Endodermal cell (in vitro differentiated cells): ENCODE measurements around the gene IL26. TPM values are rescaled to one million over a fixed set of nuclear protein-coding genes. Genes with fewer than 3 reads are reported as not detected.

Source experiments
- DNase-seq: peaks from one replicate; pipeline ENCODE4 v3.0.0-alpha.2; 2017
- H3K27ac ChIP-seq: 2 replicates; pipeline ENCODE4 v1.5.1; 2013; ENCODE audit warnings: mild to moderate bottlenecking, low read depth, low read length, moderate library complexity
- H3K27me3 ChIP-seq: 2 replicates; pipeline ENCODE4 v1.6.1; 2013; ENCODE audit warnings: mild to moderate bottlenecking, low read length, moderate library complexity; ENCODE audit not compliant: insufficient read depth, control insufficient read depth, poor library complexity, severe bottlenecking
- H3K36me3 ChIP-seq: 2 replicates; pipeline ENCODE4 v1.7.0; 2013; ENCODE audit warnings: mild to moderate bottlenecking, low read length, moderate library complexity; ENCODE audit not compliant: control insufficient read depth, insufficient read depth
- H3K4me1 ChIP-seq: one replicate; pipeline ENCODE4 v1.7.0; 2013; ENCODE audit warnings: low read length; ENCODE audit not compliant: control insufficient read depth, insufficient read depth
- H3K4me3 ChIP-seq: 2 replicates; pipeline ENCODE4 v1.5.1; 2013; ENCODE audit warnings: mild to moderate bottlenecking, low read length, moderate library complexity
- H3K9ac ChIP-seq: 2 replicates; pipeline ENCODE4 v1.6.1; 2013; ENCODE audit warnings: mild to moderate bottlenecking, low read length, moderate library complexity; ENCODE audit not compliant: poor library complexity, severe bottlenecking; ENCODE audit errors: extremely low read depth
- H3K9me3 ChIP-seq: 2 replicates; pipeline ENCODE4 v1.6.1; 2013; ENCODE audit warnings: mild to moderate bottlenecking, low read length, moderate library complexity; ENCODE audit not compliant: control insufficient read depth
- H3K27ac Mint-ChIP-seq: 2 replicates; pipeline ENCODE4 v1.8.0; 2020; ENCODE audit warnings: mixed read lengths
- H3K27me3 Mint-ChIP-seq: 2 replicates; pipeline ENCODE4 v1.8.0; 2021; ENCODE audit warnings: mild to moderate bottlenecking, mixed read lengths; ENCODE audit not compliant: insufficient read depth
- H3K36me3 Mint-ChIP-seq: 2 replicates; pipeline ENCODE4 v1.8.0; 2020; ENCODE audit warnings: low read depth, mixed read lengths
- H3K4me1 Mint-ChIP-seq: 2 replicates; pipeline ENCODE4 v1.8.0; 2020; ENCODE audit warnings: mixed read lengths
- H3K4me3 Mint-ChIP-seq: 2 replicates; pipeline ENCODE4 v1.8.0; 2020; ENCODE audit warnings: mild to moderate bottlenecking, moderate library complexity, mixed read lengths
- H3K9me3 Mint-ChIP-seq: 2 replicates; pipeline ENCODE4 v1.8.0; 2020; ENCODE audit warnings: mild to moderate bottlenecking, mixed read lengths
- WGBS, 2 experiments: methylation state at CpG; one replicate each; pipeline versions ENCODE4 v1.1.5 to v1.1.7; 2013; ENCODE audit warnings: missing lambda C conversion rate in 2 of 2, mixed read lengths in 1 of 2; ENCODE audit not compliant: insufficient coverage in 1 of 2, insufficient read length in 1 of 2; 5-methylcytosine and 5-hydroxymethylcytosine counted together
- long read RNA-seq, 4 experiments: library from polyadenylated mRNA in 2 of 4; library from RNA in 1 of 4; library from capped mRNA in 1 of 4; stranded (forward) in 3 of 4; unstranded in 1 of 4; transcript quantifications; one replicate each; pipeline ENCODE4 v2.0.0, GENCODE V29; 2020 to 2021; ENCODE audit warnings: inconsistent platforms in 1 of 4
- polyA plus RNA-seq, 2 experiments: library from polyadenylated mRNA; stranded (reverse); fragments of 50-300 nt; gene quantifications; one replicate each; pipeline ENCODE4 v1.2.3, GENCODE V29; 2013
- total RNA-seq, 2 donors: library from RNA; stranded (reverse); fragmentation: NEBNext Ultra II Directional in 1 of 2; extraction: Animal tissue kit (Norgen Biotek cat#: 25700) in 1 of 2; gene quantifications; 2 replicates in 1 of 2; 3 replicates in 1 of 2; pipeline ENCODE4 v1.2.1, GENCODE V29; 2021
- TF ChIP-seq, protein P1 (sequence below): fragments of 200-600 bp; sonication (generic); conservative IDR thresholded peaks from 2 replicates; pipeline ENCODE4 v1.5.0; 2021; ENCODE audit warnings: antibody characterized with exemption, mild to moderate bottlenecking

IL26 gene
- not detected for total RNA-seq
- not detected for polyA plus RNA-seq (2013, experiment 1 of 2)
- polyA plus RNA-seq (2013, experiment 2 of 2) = not detected
- long read RNA-seq, experiment 1 = 0 reads
- long read RNA-seq, experiment 2 = 0 reads
- long read RNA-seq, experiment 3 = 0 reads
- long read RNA-seq, experiment 4 = 0 reads

DNA sequence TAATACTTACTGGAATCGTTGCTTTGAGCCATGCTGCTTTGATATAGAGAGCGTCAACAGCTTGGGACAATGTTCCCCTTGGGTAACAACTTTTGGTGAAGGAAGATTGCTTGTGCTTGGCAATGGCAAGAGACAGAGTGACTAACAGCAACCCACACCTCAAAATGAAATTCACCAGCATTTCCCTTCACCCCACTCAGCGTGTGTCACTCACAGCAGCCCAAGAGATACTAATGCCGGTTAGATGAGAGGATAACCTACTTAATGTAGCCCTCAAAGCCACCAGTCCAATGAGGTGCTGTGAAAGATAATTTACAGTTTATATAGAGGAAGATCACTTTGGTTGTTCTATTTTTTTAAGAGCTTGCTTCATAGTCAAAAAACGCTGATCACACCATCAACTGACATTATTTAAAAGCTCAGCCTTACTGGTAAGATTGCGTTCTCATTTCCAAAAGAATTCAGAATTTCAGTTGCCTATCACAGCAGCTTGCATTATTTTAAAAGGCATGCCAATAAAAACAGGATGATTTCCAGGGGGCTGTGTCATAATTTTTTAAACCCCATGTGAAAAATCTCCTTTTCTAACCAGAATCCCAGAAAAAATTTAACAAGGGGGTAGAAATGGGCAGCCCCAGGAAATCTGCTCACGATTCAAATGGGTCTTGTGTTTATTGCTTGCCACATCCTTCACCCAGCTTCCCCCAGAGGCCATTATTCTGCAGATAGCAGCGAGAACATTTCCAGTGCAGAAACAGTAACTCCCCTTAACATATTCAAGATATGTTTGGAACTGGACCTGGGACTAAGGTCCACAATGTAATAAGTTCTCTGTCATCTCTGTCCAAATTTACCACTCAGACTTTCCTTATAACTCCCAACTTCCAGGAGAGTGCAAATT lies at the start of gene IL26:
Gene IL26 (minus strand): TSS at position 235 of the 901 bp plus-strand sequence. CDS start 54 bp downstream, at position 181.
- 95 to 97% methylated on average over 4 to 8 of the region's 8 CpGs for WGBS, 2 experiments
- H3K9ac ChIP-seq = no peak within 1 kb of the TSS
- TF ChIP-seq, protein P1, sequence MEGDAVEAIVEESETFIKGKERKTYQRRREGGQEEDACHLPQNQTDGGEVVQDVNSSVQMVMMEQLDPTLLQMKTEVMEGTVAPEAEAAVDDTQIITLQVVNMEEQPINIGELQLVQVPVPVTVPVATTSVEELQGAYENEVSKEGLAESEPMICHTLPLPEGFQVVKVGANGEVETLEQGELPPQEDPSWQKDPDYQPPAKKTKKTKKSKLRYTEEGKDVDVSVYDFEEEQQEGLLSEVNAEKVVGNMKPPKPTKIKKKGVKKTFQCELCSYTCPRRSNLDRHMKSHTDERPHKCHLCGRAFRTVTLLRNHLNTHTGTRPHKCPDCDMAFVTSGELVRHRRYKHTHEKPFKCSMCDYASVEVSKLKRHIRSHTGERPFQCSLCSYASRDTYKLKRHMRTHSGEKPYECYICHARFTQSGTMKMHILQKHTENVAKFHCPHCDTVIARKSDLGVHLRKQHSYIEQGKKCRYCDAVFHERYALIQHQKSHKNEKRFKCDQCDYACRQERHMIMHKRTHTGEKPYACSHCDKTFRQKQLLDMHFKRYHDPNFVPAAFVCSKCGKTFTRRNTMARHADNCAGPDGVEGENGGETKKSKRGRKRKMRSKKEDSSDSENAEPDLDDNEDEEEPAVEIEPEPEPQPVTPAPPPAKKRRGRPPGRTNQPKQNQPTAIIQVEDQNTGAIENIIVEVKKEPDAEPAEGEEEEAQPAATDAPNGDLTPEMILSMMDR = no peak
- peaks cover 3% of the 10 kb centered on the region for H3K9me3 Mint-ChIP-seq
- H3K27me3 Mint-ChIP-seq = peaks cover 2% of the 10 kb centered on the region
- H3K4me3 Mint-ChIP-seq = no peak within 1 kb of the TSS
- no peak within 1 kb of the TSS for H3K4me3 ChIP-seq
- H3K9me3 ChIP-seq = no peaks in the 10 kb centered on the region
- peaks cover 7% of the 10 kb centered on the region for H3K4me1 Mint-ChIP-seq
- H3K4me1 ChIP-seq = no peaks in the 10 kb centered on the region
- H3K36me3 Mint-ChIP-seq = no peaks in the 10 kb centered on the region
- no peak for DNase-seq
- no peak within 1 kb of the TSS for H3K27ac Mint-ChIP-seq
- no peak within 1 kb of the TSS for H3K27ac ChIP-seq
- H3K36me3 ChIP-seq = no peaks in the 10 kb centered on the region
- no peaks in the 10 kb centered on the region for H3K27me3 ChIP-seq

DNA sequence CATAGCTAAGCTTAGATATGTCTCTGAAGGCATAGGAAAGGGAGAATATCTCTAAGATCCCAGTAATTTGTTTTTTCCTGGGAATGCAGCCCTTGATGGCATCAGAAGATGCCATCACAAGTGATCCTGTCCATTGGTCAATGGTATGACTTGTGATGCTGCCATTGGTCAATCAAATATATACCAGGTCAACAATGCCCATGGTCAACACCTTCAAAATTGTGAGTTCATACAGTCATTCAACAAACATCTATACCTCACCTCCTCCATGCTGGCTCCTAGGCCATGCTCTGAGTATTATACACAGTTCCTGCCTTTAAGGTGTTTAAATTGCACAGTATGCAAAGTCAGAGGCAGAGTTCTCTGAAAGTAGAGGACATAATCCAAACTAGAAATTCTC lies 47.1 kb upstream of the IL26 start:
- Mint-ChIP-seq H3K36me3 (no peaks in the 10 kb centered on the region), H3K4me1 (peaks cover 18% of the 10 kb centered on the region), H3K27ac (no peak overlapping the region), H3K4me3 (no peak overlapping the region), H3K9me3 (no peaks in the 10 kb centered on the region), H3K27me3 (no peaks in the 10 kb centered on the region)
- Histone ChIP-seq H3K27ac (no peak overlapping the region), H3K4me3 (no peak overlapping the region), H3K36me3 (no peaks in the 10 kb centered on the region), H3K9me3 (no peaks in the 10 kb centered on the region), H3K9ac (no peak overlapping the region), H3K27me3 (no peaks in the 10 kb centered on the region), H3K4me1 (no peaks in the 10 kb centered on the region)
- TF ChIP-seq, protein P1 = no peak
- no peak for DNase-seq

- Histone ChIP-seq H3K36me3 (no peaks in the 10 kb centered on the region), H3K27me3 (no peaks in the 10 kb centered on the region), H3K4me3 (no peak overlapping the region), H3K27ac (peak overlapping the region; percentile 58), H3K9me3 (no peaks in the 10 kb centered on the region), H3K4me1 (no peaks in the 10 kb centered on the region), H3K9ac (no peak overlapping the region)
- no peak overlapping the region for H3K27ac Mint-ChIP-seq
- DNase-seq = no peak
- TF ChIP-seq, protein P1 = no peak
- H3K4me3 Mint-ChIP-seq = no peak overlapping the region
- H3K9me3 Mint-ChIP-seq = no peaks in the 10 kb centered on the region
- no peaks in the 10 kb centered on the region for H3K36me3 Mint-ChIP-seq
- no peaks in the 10 kb centered on the region for H3K27me3 Mint-ChIP-seq
- 85% methylated on average over 7 to 8 of the region's 8 CpGs for WGBS, 2 experiments
- peaks cover 13% of the 10 kb centered on the region for H3K4me1 Mint-ChIP-seq
Observed at GRCh38 chr12:68271346-68271745, 45.7 kb upstream of the IL26 start.
